ENCODE results near the gene NUP133. TPM values are rescaled to one million over a fixed set of nuclear protein-coding genes. Genes with fewer than 3 reads are reported as not detected.

NUP133 gene
- total and polyA plus RNA-seq, 7 experiments from 2014 or later: 19.4 to 45.8 (median 35.8) TPM

- H3K27ac Mint-ChIP-seq: peak overlapping the region in 1 of 9 donors; percentile 11
- CTCF ChIA-PET: no interaction called here
- peaks cover 5 to 22% (median 6%) of the 10 kb centered on the region in 7 donors for H3K4me1 Mint-ChIP-seq
Measured at GRCh38 chr1:229438021-229438420, 70.1 kb downstream of the NUP133 start.

GRCh38 chr1:229437443-229437842 is 70.7 kb downstream of the NUP133 start:
- peaks cover 0 to 12% (median 8%) of the 10 kb centered on the region in 3 experiments for H3K36me3 ChIP-seq (ENCODE audit: control insufficient read depth in 2 of 3, insufficient read depth in 3 of 3, low read length in 3 of 3)
- ATAC-seq: no peak
- no peak overlapping the region for H3K27ac ChIP-seq (ENCODE audit: low read depth, low read length)
- POLR2A ChIA-PET: no interaction called here
- Mint-ChIP-seq H3K36me3 (peaks cover 0 to 24% (median 15%) of the 10 kb centered on the region in 5 donors), H3K4me3 (no peak overlapping the region), H3K27ac (no peak overlapping the region), H3K27me3 (peaks cover 15 to 58% (median 19%) of the 10 kb centered on the region in 5 donors), H3K4me1 (peaks cover 6 to 22% (median 8%) of the 10 kb centered on the region in 7 donors), H3K9me3 (no peaks in the 10 kb centered on the region)
- DNase-seq: no peak
- peaks cover 0 to 3% of the 10 kb centered on the region in 2 donors for H3K4me1 ChIP-seq (ENCODE audit: control insufficient read depth in 2 of 2, insufficient read depth in 2 of 2, low read length in 2 of 2)
- CTCF ChIA-PET: no interaction called here
- H3K4me3 ChIP-seq (ENCODE audit: low read length): no peak overlapping the region
- intact Hi-C loops (cut with micrococcal nuclease): no loop called here
- H3K27me3 ChIP-seq (ENCODE audit: control insufficient read depth in 2 of 2, insufficient read depth in 2 of 2, low read length in 2 of 2): peaks cover 0 to 10% of the 10 kb centered on the region in 2 donors
- no peaks in the 10 kb centered on the region for H3K9me3 ChIP-seq (ENCODE audit: control insufficient read depth in 2 of 3, low read length in 3 of 3)

More at GRCh38 chr1:229438021-229438420, 70.1 kb downstream of the NUP133 start:
- H3K4me3 Mint-ChIP-seq: no peak overlapping the region
- peaks cover 12 to 52% (median 19%) of the 10 kb centered on the region in 5 donors for H3K27me3 Mint-ChIP-seq
- intact Hi-C loops (cut with micrococcal nuclease): no loop called here
- POLR2A ChIA-PET: no interaction called here
- no peaks in the 10 kb centered on the region for H3K4me1 ChIP-seq (ENCODE audit: control insufficient read depth in 2 of 2, insufficient read depth in 2 of 2, low read length in 2 of 2)
- no peaks in the 10 kb centered on the region for H3K9me3 ChIP-seq (ENCODE audit: control insufficient read depth in 2 of 3, low read length in 3 of 3)
- DNase-seq (no peak), ATAC-seq (no peak)
- H3K4me3 ChIP-seq (ENCODE audit: low read length): no peak overlapping the region
- peaks cover 0 to 24% (median 15%) of the 10 kb centered on the region in 5 donors for H3K36me3 Mint-ChIP-seq
- no peak overlapping the region for H3K27ac ChIP-seq (ENCODE audit: low read depth, low read length)
- peaks cover 0 to 5% of the 10 kb centered on the region in 2 donors for H3K27me3 ChIP-seq (ENCODE audit: control insufficient read depth in 2 of 2, insufficient read depth in 2 of 2, low read length in 2 of 2)
- peaks cover 0 to 15% (median 8%) of the 10 kb centered on the region in 3 experiments for H3K36me3 ChIP-seq (ENCODE audit: control insufficient read depth in 2 of 3, insufficient read depth in 3 of 3, low read length in 3 of 3)
- H3K9me3 Mint-ChIP-seq: no peaks in the 10 kb centered on the region

- no peak overlapping the region for H3K27ac Mint-ChIP-seq
- CTCF ChIA-PET: no interaction called here
- no peak overlapping the region for H3K4me3 ChIP-seq (ENCODE audit: low read length)
- intact Hi-C loops (cut with micrococcal nuclease): no loop called here
- peaks cover 21 to 70% (median 29%) of the 10 kb centered on the region in 5 donors for H3K27me3 Mint-ChIP-seq
- no peak for ATAC-seq
- H3K36me3 ChIP-seq (ENCODE audit: control insufficient read depth in 2 of 3, insufficient read depth in 3 of 3, low read length in 3 of 3): peaks cover 0 to under 1% (median 0%) of the 10 kb centered on the region in 3 experiments
- H3K4me1 ChIP-seq (ENCODE audit: control insufficient read depth in 2 of 2, insufficient read depth in 2 of 2, low read length in 2 of 2): peaks cover 4 to 10% of the 10 kb centered on the region in 2 donors
- POLR2A ChIA-PET: no interaction called here
- DNase-seq: no peak
- H3K9me3 Mint-ChIP-seq: peaks cover 0 to 2% (median 0%) of the 10 kb centered on the region in 11 donors
- H3K4me1 Mint-ChIP-seq: peaks cover 12 to 20% (median 17%) of the 10 kb centered on the region in 7 donors
- H3K36me3 Mint-ChIP-seq: peaks cover 2 to 23% (median 14%) of the 10 kb centered on the region in 5 donors
- H3K9me3 ChIP-seq (ENCODE audit: control insufficient read depth in 2 of 3, low read length in 3 of 3): no peaks in the 10 kb centered on the region
- no peak overlapping the region for H3K27ac ChIP-seq (ENCODE audit: low read depth, low read length)
- peaks cover 0 to 16% of the 10 kb centered on the region in 2 donors for H3K27me3 ChIP-seq (ENCODE audit: control insufficient read depth in 2 of 2, insufficient read depth in 2 of 2, low read length in 2 of 2)
- no peak overlapping the region for H3K4me3 Mint-ChIP-seq
Measured at GRCh38 chr1:229436201-229436600, 71.9 kb downstream of the NUP133 start.

- H3K4me3 ChIP-seq (ENCODE audit: low read length): no peak overlapping the region
- H3K27me3 ChIP-seq (ENCODE audit: control insufficient read depth in 2 of 2, insufficient read depth in 2 of 2, low read length in 2 of 2): peaks cover 4 to 20% of the 10 kb centered on the region in 2 donors
- H3K27ac ChIP-seq (ENCODE audit: low read depth, low read length): no peak overlapping the region
- H3K4me1 ChIP-seq (ENCODE audit: control insufficient read depth in 2 of 2, insufficient read depth in 2 of 2, low read length in 2 of 2): peaks cover 8 to 16% of the 10 kb centered on the region in 2 donors
- intact Hi-C loops (cut with micrococcal nuclease): no loop called here
- no peak for ATAC-seq
- peaks cover 36 to 82% (median 43%) of the 10 kb centered on the region in 5 donors for H3K27me3 Mint-ChIP-seq
- ChIA-PET CTCF (no interaction called here), POLR2A (no interaction called here)
- H3K4me1 Mint-ChIP-seq: peaks cover 10 to 29% (median 27%) of the 10 kb centered on the region in 7 donors
- peaks cover 0 to 6% (median 0%) of the 10 kb centered on the region in 11 donors for H3K9me3 Mint-ChIP-seq
- H3K4me3 Mint-ChIP-seq: no peak overlapping the region
- no peaks in the 10 kb centered on the region for H3K36me3 ChIP-seq (ENCODE audit: control insufficient read depth in 2 of 3, insufficient read depth in 3 of 3, low read length in 3 of 3)
- no peak overlapping the region for H3K27ac Mint-ChIP-seq
- DNase-seq: no peak
- no peaks in the 10 kb centered on the region for H3K9me3 ChIP-seq (ENCODE audit: control insufficient read depth in 2 of 3, low read length in 3 of 3)
- H3K36me3 Mint-ChIP-seq: peaks cover under 1 to 14% (median 5%) of the 10 kb centered on the region in 5 donors
Measured at GRCh38 chr1:229434641-229435051, 73.5 kb downstream of the NUP133 start.

- H3K27me3 ChIP-seq (ENCODE audit: control insufficient read depth in 2 of 2, insufficient read depth in 2 of 2, low read length in 2 of 2): peaks cover 4 to 20% of the 10 kb centered on the region in 2 donors
Measured at GRCh38 chr1:229434005-229434640, 74.0 kb downstream of the NUP133 start, which contains the start of gene ACTA1. Gene ACTA1, minus strand, starts transcription at chr1:229434094. Its CDS starts 979 bp downstream, at chr1:229433115.

GRCh38 chr1:229433364-229434004 is 74.7 kb downstream of the NUP133 start:
- H3K27ac ChIP-seq (ENCODE audit: low read depth, low read length): no peak overlapping the region
- no peaks in the 10 kb centered on the region for H3K36me3 ChIP-seq (ENCODE audit: control insufficient read depth in 2 of 3, insufficient read depth in 3 of 3, low read length in 3 of 3)
- peak overlapping the region in 1 of 9 donors; percentile 29 for H3K27ac Mint-ChIP-seq
- H3K27me3 ChIP-seq (ENCODE audit: control insufficient read depth in 2 of 2, insufficient read depth in 2 of 2, low read length in 2 of 2): peaks cover 4 to 20% of the 10 kb centered on the region in 2 donors
- H3K36me3 Mint-ChIP-seq: peaks cover 0 to 10% (median 4%) of the 10 kb centered on the region in 5 donors
- no peak overlapping the region for H3K4me3 ChIP-seq (ENCODE audit: low read length)
- intact Hi-C loops (cut with micrococcal nuclease): loop anchor here in 1 of 2 donors (2.0 kb wide), 1 partner anchor 91 kb away; the partner anchor contains the start of gene CCSAP
- ATAC-seq (no peak), DNase-seq (no peak)
- H3K4me1 Mint-ChIP-seq: peaks cover 10 to 29% (median 27%) of the 10 kb centered on the region in 7 donors
- H3K4me1 ChIP-seq (ENCODE audit: control insufficient read depth in 2 of 2, insufficient read depth in 2 of 2, low read length in 2 of 2): peaks cover 8 to 16% of the 10 kb centered on the region in 2 donors
- CTCF ChIA-PET: no interaction called here
- H3K9me3 Mint-ChIP-seq: peaks cover 0 to 6% (median 0%) of the 10 kb centered on the region in 11 donors
- H3K9me3 ChIP-seq (ENCODE audit: control insufficient read depth in 2 of 3, low read length in 3 of 3): no peaks in the 10 kb centered on the region
- POLR2A ChIA-PET: no interaction called here
- H3K4me3 Mint-ChIP-seq: peak overlapping the region in 7 of 10 donors; percentile 12 to 89 (median 42)
- peaks cover 37 to 84% (median 46%) of the 10 kb centered on the region in 5 donors for H3K27me3 Mint-ChIP-seq

More at GRCh38 chr1:229434005-229434640, 74.0 kb downstream of the NUP133 start, which contains the start of gene ACTA1:
- peaks cover 0 to 6% (median 0%) of the 10 kb centered on the region in 11 donors for H3K9me3 Mint-ChIP-seq
- peaks cover 36 to 86% (median 43%) of the 10 kb centered on the region in 5 donors for H3K27me3 Mint-ChIP-seq
- no peak for ATAC-seq
- POLR2A ChIA-PET: no interaction called here
- H3K4me3 Mint-ChIP-seq: peak within 1 kb of the TSS in 7 of 10 donors; percentile 12 to 89 (median 42)
- Histone ChIP-seq H3K4me3 (ENCODE audit: low read length) (no peak within 1 kb of the TSS), H3K4me1 (ENCODE audit: control insufficient read depth in 2 of 2, insufficient read depth in 2 of 2, low read length in 2 of 2) (peaks cover 8 to 16% of the 10 kb centered on the region in 2 donors), H3K27ac (ENCODE audit: low read depth, low read length) (no peak within 1 kb of the TSS), H3K36me3 (ENCODE audit: control insufficient read depth in 2 of 3, insufficient read depth in 3 of 3, low read length in 3 of 3) (no peaks in the 10 kb centered on the region), H3K9me3 (ENCODE audit: control insufficient read depth in 2 of 3, low read length in 3 of 3) (no peaks in the 10 kb centered on the region)
- CTCF ChIA-PET: no interaction called here
- intact Hi-C loops (cut with micrococcal nuclease): no loop called here
- DNase-seq: no peak
- peaks cover 0 to 13% (median 4%) of the 10 kb centered on the region in 5 donors for H3K36me3 Mint-ChIP-seq
- H3K4me1 Mint-ChIP-seq: peaks cover 10 to 29% (median 27%) of the 10 kb centered on the region in 7 donors
- peak within 1 kb of the TSS in 1 of 9 donors; percentile 29 for H3K27ac Mint-ChIP-seq
